Putamen (tissue), 1 donor: ENCODE results near the gene ADIG.
"Not testable (repeated sequence)": the region's sequence is repeated elsewhere in the genome, so short reads cannot be mapped to it uniquely, and the experiment has no call there.

Source experiments
- DNase-seq: peaks from one replicate; pipeline ENCODE4 v3.0.0-alpha.2; 2016; ENCODE audit warnings: low spot score

Gene ADIG

DNA sequence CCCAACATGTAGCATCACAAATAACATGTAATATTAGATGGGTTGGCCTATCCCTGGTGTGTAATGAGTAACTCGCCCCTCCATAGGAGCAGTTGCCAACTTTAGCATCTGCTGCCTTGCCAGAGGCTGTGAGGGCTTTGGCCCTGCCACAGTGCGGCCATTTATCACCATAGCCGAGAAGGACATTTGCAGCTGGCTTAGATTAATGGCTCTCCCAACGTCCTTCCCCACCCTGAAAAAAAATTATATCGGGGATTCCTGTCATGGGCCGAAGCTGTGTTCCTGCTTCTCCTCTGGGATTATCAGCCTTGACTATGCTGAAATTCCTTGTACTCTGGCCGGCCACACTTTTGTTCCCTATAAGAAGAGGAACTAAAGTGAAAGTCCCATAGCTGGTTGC, 7.6 kb upstream of the ADIG start:
- peak; percentile 21 for DNase-seq

DNA sequence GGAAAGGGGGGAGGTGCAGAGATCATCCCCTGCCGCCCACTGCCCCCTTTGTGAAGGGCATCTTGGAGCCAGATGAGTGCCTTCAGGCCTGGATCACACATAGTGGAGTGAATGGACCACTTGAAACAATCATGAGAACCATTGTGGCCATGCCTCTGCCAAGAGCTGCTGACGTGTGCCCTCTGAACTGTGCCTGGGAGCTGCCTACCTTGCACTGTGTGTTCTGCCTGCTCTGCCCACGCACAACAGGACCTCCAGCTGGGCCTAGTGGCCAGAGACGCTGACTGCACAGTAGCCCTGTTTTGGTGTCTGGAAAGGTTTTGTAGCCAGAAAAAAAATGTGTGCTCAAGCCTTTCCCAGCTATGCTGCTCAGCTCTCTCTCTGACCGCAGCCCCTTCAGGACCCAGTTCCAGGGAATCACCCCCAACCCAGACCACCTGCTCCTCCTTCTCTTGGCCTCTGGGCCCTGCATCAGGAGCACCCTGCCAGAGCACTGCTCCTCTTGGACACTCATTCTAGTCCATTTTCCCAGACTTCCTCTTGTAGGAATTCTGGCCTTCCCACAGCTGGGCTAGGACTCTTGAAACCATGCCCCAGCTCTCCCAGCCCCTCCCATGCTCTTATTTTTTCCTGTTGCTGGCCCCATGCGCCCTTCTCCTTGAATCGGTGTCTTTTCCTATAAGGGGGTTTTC, 1.6 kb upstream of the ADIG start:
- no peak for DNase-seq

DNA sequence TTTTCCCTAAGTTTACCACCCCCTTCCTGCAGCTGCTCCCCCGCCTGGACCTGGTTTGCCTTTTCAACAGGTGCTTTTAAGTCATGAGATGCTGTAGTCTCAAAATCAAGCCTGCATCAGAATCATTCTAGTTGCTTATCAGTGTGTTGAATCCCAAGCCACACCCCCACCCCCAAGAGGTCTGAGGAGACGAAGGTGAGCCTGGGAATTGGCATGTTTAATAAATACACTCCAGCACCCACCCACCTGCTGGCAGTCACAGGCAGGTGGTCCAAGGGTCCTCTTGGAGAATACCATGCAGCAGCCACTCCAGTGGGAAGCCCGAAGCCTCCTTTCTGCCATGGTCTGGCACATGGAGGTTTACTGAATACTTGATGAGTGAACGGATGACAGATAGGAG, 1.1 kb upstream of the ADIG start:
- no peak for DNase-seq

DNA sequence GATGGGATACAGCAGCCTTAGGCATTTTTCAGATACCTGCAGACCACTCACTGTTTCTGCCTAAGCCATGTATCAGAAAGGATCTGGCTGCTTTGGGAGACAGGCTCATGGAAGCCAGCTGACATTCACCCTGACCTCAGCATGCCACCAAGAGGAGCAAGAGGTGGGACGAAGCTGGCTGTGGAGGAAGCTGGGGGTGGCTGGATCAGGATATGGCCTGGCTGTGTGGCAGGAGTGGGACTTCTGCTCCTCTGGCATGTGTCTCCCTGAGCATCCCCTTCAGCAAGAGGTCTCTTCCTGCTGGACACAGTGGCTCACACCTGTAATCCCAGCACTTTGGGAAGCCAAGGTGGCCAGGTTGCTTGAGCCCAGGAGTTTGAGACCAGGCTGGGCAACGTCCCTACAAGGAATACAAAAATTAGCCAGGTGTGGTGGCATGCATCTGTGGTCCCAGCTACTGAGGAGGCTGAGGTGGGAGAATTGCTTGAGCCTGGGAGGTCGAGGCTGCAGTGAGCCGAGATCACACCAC, 897 bp downstream of the ADIG start:
- no peak for DNase-seq

DNA sequence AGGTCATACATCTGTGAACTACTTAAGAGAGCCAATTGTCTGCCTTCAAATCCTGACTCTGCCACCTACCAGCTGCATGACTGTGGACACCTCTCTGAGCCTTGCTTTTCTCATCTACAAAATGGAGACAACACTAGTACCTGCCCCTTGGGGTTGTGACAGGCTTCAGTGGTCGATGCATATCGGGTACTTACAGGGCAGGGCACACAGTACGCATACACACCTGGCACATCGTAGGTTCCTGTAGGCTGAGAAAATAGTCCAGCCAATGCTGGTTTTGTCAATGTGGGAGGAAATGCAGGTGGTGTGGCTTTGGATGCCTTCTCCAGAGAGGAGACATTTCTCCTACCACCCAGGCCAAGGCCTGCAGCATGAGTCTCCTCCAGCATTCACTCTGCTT, 2.3 kb downstream of the ADIG start:
- DNase-seq, result no peak

DNA sequence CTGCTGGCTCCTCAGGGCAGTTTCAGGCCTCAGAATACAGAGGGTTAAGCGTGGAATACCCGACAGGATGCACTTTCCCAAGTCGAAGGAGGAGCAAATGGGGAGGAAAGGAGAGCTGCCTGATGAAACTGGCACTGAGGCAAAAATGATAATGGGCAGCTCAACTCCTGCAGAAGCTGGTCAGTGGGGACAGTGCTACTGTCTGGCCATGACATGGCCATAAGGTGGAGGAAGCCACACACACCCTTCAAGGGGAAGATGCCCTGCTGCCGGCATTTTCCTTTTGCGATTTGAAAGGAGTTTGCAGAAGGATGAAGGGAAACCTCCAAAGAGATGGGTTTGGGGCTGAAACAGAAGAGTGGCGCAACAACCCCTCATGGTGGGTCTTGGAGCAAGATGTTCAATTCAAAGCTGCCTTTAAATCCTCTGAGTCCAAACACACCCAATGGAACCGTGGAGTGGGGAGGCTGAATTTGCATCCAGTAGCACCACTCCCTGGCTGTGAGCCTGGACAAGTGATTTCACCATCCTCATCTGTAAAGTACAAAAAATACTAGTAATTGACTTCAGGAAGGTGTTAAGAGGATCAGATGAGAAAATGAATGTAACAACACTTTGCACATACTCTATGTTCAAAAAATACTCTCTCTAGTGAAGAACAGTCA, 3.2 kb downstream of the ADIG start:
- no peak for DNase-seq

DNA sequence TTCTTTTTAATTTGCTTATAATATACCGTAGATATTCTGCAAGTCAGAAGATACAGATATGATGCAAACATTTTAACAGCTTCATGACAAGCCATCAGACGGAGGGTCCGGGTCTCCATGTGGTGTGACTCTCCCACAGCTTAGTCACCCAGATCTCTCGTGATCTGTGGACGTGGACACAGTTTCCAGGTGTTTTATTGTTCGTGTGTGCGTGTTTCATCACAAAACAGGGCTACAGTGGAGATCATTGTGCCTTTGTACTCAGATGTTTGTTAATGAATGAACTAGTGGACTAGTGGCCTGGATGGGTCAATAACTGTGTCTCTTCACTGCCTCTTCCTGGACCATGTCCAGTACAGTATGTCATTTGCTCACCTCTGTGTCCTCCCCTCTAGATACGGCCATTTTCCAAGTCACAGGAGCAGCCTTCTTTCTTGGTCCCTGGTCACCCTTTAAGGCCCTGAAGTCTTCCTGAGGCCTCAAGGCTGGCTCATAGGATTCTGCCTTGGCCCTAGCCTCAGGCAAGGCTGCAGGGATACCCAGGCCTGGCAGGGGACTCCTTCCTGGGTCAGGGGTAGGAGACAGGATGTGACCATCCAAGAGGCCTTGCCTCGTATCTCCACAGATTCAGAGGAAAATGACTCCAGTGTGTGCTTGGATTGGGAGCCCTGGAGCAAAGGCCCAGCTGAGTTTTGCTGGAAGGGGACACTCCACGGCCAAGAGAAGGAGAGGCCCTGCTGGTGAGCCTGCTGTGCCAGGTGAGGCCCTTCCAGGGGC, 4.6 kb downstream of the ADIG start:
- DNase-seq, result no peak

DNA sequence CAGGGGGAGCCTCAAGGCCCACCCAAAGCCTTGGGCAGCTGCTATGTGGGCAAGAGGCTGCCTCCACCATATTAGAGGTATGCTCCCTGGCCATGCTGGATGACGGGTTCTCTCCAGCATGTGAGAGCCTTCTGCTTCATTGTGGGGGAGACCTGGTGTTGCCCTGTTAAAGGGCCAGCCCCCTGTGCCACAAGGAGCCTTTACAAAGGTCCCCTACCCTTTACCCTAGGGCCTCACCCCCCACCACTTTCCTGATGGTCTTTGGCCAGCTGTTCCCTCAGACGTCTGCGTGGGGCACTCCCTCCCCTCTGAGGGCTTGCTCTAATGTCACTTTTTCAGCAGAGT, 5.2 kb downstream of the ADIG start:
- DNase-seq, result no peak

DNA sequence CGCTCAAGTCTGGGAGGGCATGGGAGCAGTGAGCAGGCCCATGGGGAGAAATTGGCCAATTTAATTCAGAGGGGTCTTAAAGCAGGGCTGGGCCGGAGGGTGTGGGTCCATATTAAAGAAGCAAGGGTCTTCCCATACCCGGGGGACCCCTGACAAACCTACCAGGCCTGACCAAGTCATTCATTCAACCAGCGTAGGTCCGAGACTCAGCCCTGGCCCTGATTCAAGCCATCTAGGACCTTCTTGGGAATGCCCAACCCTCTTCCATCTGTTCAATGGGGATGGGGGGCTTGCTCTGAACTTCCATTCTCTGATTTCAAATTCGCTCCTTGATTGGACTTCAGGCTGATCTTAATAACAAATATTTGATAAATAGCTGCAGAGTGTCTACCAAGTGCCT, 7.3 kb downstream of the ADIG start:
- no peak for DNase-seq

DNA sequence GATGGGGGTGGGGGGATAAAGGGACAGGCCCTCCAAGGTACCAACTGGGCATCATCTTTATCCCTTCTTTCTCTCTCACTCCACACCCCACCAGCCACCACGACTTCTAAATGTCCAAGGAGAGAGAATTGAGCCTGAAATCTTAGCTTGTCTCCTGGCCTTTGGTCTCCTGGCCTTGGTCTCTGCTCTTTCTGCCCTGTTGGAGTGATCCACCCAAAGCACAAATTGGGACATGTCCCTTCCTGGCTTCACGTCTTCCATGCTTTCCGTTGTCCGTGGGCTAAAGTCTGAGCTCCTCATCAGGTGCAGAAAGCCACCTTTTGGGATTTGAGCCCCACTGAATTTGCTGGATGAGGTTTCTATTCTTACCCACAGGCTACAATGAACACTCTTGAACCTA, 8.4 kb downstream of the ADIG start:
- DNase-seq, result no peak

DNA sequence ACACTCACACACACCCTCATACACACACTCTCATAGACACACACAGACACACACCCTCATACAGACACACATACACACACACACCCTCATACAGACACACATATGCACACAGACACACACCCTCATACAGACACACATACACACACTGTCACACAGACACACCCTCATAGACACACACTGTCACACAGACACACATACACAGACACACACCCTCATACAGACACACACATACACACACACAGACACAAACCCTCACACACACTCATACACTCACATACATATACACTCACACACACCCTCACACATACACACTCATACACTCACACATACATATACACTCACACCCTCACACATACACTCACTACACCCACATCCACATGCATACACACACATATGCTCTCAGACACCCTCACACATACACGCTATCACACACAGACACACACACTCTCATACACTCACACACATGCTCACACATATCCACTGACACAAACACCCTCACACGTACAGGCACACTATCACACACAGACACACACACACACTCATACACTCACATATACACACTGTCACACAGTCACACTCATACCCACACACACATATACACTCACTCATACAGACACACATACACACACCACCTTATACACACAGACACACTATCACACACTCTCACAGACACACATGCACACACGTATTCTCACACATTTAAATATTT, 9.1 kb downstream of the ADIG start:
- DNase-seq, result no peak

DNA sequence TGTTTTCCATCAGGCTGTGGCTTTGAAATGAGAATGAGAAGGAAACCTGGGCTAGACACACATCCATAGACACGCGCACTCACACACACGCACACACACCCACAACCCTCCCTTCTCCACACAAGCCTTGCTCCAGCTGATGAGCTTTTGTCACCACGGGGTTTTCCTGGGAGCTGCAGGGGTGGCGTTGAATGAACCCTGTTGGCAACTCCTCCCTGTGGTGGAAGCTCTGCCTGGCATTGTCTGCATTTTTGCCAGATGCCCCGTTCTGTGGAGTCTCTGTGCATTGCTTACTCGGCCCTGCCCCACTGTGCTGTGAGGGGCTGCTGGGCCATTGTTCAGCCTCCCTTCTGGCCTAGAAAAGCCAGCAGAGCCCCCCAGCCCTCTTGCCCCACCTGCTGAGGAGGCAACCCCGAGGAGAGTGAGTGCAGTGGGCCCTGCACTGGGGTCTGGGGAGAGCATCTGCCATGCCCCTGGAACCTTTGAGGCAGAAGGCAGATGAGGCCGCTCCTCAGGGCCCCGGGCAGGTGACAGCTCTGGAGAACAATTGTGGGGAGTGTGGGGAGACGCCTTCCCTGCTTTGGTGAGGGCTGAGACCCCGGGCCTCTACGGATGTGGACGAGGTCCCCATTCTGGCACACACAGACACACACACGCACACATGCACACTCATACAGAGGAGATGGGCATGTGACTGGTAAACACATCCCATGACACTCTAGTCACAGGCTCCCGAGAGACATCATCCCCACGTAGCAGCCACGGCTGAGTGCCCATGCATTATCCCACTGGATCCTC, 9.9 kb downstream of the ADIG start:
- DNase-seq, result peak; percentile 12

DNA sequence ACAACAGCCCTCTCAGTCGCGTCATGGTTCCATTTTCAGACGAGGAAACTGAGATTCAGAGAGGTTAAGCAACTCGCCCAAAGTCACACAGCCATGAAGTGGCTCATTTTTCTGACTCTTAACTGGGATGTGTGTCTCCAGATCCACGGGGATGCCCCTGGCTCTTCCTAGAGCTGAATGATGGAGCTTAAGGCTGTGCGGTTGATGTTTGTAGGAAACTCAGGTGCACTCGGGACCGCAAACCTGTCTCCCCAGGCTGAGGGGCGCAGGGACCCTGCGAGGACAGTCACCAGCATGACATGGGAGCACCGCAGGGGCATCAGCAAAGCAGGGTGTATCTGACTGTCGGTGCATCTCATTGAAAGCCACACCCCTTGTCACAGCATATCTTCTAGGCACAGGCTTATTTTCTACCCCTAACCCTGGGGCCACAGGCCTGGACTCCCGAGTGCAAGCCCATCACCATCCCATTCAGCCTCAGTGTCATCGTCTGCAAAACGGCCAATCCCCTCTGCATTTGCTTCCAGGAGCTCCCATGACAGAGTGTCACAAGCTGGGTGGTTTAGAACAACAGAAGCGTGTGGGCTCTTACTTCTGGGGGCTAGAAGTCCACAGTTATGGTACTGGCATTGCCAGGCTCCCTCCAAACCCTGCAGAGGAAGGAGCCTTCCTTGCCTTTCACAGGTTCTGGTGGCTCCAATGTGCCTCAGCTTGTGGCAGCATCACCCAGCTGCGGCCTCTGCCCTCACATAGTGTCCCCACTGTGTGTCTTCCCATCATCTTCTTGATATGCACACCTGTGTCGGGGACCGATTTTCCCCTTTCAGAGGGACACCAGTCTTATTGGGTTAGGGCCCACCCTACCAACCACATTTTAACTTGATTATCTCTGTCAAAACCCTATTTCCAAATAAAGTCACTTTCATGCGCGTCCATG, 10.7 kb downstream of the ADIG start:
- DNase-seq, result no peak

DNA sequence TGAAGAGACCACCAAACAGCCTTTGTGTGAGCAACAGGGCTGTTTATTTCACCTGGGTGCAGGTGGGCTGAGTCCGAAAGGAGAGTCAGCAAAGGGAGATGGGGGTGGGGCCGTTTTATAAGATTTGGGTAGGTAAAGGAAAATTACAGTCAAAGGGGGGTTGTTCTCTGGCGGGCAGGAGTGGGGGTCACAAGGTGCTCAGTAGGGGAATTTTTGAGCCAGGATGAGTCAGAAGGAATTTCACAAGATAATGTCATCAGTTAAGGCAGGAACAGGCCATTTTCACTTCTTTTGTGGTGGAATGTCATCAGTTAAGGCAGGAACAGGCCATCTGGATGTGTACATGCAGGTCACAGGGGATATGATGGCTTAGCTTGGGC, 11.4 kb downstream of the ADIG start:
- DNase-seq, result not testable (repeated sequence)

DNA sequence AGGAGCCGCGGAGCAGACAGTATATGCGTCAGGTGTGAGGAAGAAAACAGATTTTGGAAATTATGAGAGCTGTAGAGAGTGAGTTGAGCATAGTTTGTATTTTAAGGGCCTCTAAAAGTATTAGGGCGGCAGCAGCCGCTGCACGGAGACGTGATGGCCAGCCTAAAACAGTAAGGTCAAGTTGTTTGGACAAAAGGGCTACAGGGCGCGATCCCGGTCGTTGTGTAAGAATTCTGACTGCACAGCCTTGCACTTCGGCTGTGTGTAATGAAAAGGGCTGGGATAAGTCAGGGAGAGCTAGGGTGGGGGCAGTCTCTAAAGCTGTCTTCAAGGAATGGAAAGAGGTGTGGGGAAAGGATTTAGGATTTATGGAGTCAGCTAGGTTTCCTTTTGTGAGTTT, 13.3 kb downstream of the ADIG start:
- DNase-seq, result not testable (repeated sequence)

DNA sequence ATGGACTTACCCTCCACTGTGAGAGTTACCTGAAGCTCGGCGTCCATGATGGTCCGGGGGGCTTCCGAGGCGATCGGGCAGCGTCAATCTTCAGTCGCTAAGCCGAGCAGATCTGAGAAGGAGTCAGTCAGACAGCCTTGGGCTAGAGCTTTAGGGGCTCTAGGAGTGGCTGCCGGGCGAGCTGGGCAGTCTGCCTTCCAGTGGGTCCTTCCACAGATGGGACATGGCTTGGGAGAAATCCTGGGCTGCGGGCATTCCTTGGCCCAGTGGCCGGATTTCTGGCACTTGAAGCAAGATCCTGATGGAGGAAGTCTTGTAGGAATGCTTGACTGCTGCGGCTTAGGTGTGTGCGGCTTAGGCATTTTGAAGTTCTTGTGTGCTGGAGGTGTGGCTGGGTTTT, 14.9 kb downstream of the ADIG start:
- not testable (repeated sequence) for DNase-seq

DNA sequence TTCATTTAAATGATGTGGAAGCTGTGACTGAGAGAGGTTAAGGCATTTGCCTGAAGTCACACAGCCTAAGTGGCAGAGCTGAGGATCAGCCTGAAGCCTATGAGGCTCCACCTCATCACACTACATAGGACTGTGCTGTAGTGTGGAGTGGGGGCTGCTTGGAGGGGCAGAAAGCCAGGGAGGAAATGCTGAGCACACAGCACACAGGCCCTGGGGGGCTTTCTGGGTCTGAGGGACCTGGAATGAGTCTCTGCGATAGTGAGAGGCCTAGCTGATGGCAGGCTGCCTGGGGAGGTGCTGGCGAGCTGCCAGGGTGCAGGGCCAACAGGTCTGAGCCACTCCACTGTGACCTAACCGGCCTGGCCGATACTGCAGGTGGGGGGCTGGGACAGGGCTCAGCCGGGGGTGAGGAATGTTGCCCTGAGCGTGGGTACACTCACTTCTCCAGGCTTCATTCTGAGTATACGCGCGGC, 18.4 kb downstream of the ADIG start:
- DNase-seq, result no peak

DNA sequence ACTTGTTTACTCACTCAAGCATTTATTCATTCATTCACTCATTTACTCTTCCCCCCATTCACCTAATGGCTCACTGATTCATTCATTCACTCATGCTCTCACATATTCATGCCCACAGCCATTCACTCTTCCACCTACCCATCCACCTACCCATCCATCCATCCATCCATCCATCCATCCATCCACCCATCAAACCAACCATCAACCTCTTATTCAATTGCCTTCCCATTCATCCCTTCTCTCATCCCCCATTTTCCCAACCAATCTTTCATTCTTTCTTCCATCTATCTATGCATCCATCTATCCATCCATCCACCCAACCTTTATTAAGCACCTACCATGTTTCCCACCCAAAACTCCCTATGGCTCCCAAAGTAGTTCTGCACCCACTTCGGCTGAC, 19.1 kb downstream of the ADIG start:
- no peak for DNase-seq

DNA sequence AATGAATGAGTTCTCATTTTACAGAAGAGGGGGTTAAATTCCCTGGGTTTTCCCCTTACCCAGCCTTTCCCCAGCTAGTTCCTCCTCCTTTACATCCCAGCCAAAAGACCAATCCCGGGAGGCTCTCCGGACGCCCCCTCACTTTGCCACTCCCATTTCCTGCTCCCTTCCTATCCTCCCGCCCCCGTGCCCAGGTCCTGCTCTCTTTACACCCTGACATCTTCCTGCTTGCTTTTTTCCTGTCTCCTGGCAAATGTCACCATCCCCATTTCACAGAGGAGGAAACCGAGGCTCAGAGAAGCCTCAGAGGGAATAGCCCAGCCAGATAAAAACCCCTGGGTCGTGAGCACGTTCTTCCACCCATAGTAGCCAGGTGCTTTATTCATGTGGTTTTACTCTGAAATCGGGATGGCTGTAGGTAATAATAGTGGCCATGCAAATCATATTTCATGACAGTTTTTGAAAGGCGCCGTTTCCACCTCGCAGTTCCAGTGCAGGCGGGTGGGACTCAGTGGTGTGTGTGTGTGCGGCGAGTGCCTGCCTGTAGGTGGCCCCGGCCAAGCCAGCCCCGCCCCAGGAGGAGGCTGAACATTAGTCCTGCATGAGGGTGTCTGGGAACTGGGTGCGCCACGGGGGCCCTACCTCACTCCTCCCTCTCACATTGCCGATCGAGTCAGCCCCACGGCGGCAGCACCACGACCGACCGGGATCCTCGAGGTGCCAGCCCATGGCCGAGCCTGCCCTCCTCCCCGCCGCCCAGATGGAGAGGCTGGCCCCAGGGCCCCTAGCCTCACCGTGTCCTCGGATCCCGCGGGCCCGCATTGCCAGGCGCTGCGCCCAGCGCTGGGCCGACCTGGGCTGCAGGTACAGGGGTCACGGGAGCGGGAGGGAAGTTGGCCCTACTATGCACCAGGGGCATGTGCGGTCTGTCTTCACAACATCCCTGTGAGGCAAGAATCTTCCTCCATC, 20.5 kb downstream of the ADIG start, which contains the start of gene ARHGAP40:
Gene ARHGAP40, plus strand, starts transcription at position 594 of the 969 bp plus-strand sequence.
- peak; percentile 34 for DNase-seq
